NCI-H526 treated with DMSO at 0.1 percent for 48 hours (cell line): ENCODE results near the gene MARK3.
A peak's percentile ranks its signal among the peaks of the same experiment; 100 is the strongest.

Source experiments
- DNase-seq: peaks from one replicate; lab custom pipeline; 2025; lab: John Stamatoyannopoulos, UW

MARK3 gene

DNA sequence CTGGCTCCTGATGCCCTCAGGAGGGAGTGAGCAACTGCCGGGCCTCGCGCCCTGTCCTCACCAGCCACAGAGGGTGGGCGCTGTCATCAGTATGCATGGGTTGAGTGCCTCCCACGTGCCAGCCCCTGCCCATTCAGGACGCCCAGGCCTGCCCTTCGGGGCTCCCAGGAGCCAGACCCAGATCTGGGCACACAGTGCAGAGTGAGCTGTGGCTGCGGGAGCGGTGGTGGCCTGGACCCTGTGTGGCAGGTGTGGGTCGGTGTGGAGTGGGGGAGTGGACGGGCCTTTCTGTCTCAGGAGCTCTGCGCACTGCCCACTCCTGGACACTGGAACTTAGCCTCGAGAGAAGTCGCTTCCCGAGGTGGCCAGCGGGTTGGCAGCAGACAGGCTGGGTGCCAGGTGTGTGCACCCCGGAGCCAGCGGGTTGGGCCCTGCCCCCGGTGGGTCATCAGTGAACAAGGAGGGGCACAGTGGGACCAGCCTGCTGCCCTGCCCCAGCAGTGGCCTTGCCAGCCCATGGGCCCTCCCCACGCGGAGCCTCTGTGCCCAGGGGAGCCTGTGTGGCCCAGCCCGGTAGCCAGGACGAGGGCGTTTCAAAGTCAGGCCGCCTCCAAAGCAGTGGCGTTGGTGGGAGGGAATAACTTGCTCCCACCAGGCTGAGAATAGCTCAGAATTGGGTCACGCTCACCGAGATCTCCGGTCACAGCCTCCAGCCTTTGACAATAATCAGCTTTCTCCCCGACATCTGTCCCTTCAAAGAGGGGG lies 153.3 kb downstream of the MARK3 start:
- DNase-seq = no peak

DNA sequence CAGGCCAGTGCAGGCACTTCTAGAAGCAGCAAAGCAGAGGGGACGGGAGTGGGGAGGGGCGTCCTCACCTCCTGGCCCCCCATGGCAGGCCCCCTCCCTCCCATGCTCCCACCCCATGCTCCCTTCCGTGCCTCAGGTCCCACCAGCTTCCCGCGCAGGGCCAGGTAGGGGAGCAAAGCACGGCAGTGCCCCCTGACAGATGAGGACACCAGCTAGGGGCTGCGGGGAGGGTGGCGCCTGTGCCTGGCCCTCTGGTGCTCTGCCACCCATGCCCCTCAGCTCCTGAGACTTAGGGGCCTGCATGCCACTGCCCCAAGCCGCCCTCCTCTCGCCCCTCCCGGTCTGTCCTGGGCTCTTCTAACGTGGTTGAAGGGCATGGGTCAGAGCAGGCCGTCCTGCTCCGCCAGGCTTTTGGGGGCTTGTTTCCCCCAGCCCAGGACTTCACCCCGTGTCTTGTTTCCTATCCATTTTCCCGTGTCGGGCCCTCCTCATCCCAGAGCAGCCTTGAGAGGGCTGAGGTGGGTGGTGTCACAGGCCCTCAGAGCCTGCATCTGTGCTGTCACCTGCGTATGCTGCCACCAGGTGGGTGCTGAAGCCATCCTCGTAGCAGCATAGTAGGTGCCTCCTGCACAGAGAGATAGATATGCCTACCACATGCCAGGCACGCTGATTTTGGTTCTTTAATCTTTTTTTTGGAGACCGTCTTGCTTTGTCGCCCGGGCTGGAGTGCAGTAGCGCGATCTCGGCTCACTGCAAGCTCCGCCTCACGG lies 154.0 kb downstream of the MARK3 start:
- DNase-seq = no peak

DNA sequence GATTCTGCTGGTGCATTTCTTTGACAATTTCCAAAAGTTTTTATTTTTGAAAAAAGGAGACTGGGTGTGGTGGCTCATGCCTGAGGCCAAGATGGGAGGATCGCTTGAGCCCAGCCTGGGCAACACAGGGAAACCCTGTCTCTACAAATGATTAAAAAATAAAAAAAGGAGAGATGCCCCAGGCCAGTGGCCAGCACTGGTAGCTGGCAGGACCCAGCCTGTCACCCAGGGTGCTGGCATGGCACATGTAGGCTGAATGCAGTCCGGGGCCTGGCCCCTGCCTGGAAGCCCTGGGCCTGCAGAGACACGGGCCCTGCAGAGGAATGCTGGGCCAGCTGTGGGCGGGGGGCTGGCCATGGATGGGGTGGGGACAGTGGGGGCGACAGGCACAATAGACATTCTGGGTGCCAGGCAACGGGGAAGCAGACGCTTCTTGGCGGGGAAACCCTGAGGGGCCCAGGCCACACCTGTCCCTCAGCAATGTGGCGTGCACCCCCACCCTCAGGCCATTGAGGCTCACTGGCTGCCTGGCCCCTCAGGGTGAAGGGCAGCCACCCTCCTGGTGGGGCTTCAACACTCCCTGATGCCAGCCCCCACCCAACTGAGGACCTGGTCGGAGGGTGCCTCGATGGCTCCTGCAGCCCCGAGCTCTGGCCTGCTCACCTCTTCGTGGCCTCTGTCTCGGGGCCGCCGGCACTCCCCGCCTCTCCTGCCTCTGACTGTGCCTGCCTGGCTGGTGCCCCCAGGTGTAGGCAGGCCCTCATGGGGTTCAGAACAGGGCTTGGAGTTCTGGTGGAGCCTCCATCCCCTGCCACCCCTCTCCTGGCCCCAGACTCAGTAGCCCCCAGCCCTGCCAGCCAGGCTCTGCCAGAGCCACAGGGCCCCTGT lies 155.8 kb downstream of the MARK3 start:
- DNase-seq = no peak

DNA sequence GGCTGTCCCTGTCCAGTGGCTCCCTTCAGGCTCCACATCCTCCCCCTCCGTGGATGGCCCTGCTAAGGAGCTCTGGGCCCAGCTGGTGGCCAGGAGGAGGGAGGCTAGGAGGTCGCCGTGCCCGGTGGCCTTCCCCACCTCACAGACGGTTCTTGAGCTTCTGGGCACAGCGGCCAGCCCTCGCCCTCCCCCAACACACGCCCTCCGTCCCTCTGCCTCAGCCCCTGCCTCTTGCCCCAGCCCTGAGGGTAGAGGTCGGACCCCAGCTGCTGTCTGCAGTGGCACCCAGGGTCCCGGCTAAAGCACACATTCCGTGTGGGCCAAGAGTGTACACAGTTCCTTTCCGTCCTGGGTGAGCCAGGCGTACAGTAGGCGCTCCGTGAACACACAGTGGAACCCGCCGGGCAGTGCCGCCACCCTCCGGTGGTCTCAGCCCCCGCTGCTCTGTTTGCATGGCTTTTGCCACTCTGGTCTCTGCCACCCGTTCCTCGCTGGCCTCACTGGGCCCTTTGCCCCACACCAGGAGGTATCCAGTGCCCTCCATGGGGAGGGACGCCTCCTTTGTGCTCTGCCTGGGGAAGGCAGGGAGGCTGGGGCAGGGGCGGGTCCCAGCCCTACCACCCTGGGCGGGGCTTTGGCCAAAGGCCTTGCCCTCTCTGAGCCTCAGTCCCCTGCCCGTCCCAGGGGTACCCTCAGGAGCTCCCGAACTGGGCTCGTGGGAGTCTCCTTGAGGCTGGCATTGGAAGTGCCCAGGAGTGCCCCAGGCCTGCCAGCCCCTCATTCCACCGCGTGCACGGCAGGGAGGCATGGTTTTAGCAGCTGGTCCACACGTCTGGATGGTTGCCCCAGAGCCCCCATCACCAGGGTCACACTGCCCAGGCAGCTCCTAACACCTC lies 156.7 kb downstream of the MARK3 start:
- DNase-seq = no peak

DNA sequence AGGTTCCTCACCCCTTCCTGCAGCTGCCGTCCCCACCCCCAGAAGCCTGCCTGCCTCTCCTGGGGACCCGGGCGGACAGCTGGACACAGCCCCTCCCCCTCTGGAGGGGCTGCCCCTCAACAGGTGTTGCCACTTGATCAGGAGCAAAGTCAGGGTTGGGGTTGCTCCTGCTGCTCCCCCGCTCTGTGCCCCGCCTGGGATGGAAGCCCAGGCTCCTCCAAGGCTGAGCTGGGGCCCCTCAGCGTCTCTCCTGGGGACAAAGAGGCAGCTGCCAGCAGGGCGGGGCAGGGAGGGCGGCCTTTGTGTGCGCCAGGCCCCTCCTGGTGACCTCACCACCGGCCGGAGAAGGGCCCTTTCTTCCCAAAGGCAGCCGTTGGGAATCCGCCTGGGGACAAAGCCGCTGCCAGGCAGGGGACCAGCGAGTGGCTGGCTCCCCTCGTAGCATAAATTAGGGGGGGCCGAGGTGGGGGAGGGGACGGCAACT lies 157.4 kb downstream of the MARK3 start:
- no peak for DNase-seq

DNA sequence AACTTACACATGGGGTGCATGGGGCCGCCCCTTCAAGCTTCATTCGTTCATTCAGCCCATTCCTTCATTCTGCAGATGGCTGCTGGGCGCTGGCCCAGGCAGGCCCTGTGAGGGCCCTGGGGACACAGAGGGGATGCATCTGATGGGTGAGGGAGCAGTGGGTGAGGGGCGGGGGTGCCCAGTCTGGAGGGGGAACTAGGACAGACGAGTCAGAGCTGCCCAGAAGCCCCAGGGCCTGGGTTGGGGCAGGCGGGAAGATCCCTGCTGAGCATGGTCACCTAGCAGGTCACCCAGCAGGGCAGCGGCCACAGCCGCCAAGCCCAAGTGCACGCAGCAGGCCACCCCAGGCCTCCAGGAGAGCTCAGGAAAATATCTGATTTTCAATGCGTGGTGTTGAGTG lies 157.9 kb downstream of the MARK3 start:
- DNase-seq = no peak

DNA sequence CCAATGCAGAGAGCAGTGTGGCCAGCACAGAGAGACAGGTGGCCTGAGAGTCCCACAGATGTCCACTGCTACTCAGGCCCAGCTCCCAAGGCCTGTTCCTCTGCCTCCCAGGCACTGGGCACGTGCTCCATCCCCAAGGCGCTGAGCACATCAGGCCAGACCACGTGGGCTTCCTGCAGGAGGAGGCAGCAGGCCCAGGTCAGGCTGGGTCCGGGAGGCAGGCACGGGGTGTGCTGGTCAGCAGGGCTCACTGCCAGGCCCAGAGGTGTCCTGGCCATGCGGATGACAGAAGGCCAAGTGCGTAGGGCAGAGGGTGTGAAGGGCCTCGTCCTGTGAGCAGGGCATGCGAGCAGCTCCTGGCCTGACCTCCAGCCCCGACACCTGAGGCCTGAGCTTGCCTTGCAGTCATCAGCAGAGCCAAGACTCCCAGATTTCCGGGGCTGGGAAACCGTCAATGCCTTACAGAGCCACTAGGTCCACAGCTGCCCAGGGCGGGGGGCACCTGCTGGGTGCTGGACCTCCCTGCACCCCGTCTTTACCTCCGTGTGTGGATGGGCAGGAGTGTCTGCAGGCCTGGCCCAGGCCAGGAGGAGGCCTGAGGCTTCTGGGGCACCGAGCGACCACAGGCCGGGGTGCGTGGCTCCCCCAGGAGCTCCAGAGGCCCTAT lies 158.6 kb downstream of the MARK3 start:
- DNase-seq = no peak

DNA sequence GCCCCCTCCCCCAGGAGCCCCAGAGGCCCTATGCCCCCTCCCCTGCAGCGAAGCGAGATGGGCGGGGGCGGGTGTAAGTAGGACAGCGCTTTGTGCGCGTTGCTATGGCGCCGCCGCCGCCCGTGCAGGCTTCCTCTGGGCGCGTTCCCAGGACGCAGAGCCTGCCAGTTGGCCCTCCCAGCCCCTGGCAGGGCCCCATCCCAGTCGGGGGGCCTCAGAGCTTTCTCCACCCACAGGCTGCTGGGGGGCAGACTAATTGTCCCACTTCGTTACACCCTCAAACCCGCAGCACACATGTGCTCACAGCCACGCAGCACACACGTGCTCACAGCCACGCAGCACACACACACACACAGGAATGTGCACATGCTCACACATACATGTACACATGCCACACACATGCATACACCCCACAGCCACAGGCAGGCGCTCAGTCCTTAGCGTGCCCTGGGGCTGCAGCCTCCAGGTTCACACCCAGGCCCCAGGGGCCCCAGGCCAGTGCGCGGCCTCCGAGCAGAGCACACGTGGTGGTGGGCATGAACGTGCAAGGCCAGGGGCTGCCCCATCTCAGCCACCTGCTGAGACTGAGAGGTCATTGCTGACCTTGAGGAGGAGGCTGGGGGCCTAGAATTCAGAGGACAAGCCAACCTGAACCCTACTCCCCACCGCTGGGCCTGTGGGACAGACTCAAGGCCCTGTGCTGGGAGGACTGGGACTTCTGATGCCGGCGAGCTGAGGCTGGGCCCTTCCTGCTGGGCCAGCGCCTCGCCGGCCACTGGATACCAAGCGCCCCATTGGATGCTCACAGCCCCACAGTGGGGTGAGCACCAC lies 159.4 kb downstream of the MARK3 start:
- DNase-seq = no peak

DNA sequence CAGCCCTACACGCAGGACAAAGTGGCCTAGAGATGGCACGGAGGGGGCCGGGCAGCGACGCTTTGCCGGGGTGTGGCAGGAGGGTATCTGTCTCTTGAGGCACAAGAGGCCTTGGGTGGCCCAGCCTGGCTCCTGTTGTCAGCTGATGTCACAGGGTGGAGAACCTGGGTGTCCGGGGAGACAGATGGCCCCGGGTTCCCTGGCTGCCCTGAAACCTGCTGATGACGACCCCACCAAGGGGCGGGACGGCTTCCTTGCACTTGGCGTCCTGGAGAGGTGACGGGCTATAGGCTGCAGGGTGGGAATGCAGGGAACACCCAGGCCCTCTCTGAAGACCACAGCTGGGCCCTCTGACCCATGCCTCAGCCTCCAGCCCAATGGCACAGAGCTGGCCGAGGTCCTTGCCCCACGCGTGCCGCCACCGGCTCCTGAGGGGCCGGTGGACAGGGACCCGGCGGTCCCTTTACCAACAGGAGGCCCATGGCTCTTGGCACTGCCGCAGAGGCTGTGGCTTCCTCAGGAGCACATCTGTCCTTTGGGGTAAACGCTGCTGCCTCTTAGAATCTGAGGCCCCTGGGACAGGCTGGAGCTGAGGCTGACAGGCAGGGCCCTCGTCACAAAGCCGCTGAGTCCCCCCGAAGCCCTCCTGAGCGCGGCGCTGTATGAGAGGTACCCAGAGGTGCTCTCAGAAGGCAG lies 160.2 kb downstream of the MARK3 start:
- DNase-seq = no peak

DNA sequence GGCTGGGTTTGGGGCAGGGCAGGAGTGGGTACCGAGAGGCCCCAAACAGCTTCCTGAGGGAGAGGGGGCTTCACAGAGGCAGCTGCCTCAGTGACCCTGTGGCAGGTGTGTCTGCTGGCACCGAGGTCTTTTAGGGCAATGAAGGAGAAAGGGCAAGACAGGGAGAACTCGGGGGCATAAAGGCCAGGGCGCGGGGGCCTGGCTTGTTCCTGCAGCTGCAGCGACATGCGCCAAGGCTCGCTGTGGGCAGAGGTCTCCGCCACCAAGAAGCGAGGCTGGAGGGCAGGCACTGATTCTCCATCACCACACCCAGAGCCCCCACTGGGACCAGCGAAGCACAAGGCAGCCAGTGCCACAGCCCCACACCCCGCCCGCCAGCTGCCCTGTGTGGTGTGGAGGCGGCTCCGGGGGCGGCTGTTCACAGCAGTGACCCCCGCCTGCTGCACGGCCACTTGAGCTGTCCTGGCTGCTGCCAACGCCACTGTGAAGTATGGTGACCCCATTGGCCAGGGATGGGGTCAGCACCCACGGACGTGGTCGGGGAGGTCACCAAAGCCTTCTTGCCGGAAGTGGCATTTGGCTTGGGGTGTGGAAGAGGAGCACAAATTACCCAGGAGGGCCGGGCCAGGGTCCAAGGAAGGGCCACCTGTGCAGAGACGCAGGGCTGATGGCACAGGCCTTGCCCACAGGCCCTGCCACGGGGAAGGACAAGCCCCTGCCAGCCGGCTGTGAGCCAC lies 160.9 kb downstream of the MARK3 start:
- no peak for DNase-seq

DNA sequence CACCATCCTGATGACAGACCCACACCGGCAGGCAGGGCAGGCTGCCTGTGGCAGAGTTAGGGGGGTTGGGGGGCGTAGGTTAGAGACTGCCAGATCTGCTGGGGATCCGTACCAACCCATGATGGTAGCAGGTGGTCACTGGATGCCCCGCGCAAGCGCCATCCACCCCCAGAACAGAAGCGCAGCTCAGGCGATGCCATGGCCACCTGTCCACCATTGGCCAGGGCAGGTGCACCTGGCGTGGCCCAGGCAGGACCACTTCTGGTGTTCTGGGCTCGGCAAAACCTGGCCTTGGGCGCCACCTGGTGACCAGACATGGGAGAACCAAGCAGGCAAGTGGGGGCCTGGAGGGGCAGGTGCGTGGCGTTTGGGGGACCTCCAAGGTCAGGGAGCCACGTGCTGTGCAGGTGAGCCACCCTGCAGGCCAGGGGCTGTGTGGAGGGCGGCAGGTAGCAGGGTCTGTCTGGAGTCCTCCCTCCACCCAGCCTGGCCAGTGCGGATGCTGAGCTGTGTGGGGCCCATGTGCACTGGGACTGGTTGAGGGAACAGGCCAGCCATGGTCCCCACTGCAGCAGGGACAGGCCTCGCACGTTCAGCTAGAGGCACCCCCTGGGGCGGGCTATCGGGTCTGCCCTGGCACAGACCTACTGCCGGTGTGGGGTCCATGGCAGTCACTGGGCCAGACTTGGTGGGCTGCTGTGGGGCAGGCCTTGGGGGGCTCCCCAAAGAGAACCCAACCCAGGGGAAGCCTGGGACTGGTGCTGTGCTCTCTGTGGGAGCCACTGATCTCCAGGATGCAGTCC lies 161.6 kb downstream of the MARK3 start:
- DNase-seq = peak; percentile 18

DNA sequence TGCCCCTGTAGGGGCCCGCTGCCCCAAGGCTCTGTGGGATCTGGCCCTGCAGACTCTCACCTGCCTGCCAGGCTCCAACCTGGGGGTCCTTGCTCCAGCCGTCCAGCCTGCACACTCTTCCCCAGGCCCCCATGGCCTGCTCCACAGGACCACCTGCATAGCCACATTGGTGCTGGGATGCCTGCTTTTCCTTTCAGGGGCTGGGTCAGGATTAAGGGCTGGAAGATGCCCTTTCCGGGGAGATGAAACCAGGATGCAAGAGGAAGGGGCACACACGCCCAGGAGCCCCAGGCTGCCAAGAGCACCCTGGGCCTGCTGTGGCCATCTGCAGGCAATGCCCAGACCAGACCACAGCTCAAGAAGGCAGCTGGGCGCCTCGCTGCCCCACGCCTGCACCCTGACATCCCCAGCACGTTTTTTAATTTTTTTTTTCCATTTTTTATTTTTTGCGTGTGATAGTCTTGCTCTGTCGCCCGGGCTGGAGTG lies 162.3 kb downstream of the MARK3 start:
- no peak for DNase-seq

DNA sequence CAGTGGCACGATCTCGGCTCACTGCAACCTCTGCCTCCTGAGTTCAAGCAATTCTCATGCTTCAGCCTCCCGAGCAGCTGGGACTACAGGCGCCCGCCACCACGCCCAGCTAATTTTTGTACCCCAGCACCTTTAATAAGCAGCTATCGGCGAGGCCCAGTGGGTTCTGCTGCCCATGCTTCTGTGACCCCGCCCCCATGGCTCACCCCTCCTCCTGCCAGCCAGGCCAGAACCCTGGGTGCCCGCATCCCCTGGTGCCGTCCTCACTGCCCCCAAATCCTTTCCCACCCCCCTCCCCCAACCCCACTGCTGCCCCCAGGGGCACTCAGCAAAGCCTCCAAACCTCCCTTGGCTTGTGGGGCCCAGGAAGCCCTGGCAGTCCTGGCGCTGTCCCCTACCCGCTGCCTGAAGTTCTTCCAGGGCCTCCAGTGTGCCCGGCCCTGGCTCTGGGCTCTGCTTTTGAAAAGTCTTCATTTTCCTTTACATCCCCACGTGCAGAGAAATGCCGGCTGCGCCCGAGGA lies 162.8 kb downstream of the MARK3 start:
- no peak for DNase-seq

DNA sequence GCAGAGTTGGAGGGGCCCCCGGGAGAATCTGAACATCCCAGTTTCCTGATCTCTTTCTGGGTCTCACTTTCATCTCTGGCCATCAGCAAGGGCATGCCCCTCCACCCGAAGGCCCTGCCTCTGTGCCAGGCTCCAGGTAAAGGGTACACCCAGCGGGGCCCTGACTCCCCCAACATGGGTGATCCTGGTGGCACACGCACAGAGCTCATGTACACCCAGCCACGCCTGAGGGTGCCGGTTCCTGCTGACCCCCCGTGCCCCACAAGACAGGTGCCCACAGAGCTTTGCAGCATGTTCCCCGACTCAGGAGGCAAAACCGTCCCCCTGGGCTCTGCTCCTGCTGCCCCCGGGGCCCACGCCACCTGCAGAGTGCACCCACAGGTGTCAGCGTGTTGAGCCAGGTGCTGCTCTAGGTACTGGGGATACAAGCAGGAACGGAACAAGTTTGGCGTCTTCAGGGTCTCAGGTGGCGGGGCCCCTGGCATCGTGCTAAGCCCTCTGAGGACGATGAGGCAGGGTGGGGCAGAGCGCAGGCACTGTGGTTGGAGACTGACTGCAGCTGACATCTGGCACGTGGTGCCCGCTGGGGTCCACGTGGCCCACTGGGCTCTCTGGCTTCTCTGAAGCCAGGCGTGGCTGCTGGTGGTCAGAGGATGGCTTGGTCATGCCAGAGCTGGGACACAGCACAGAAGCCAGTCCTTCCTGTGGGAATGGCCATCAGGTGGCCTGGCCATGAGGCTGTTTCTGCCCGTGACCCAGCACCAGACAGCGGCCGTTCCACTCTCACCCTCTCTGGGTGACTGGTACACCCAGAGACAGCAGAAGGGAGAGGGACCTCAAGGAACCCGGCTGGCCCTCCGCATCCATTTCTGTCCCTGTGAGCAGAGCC lies 163.5 kb downstream of the MARK3 start:
- DNase-seq = no peak

DNA sequence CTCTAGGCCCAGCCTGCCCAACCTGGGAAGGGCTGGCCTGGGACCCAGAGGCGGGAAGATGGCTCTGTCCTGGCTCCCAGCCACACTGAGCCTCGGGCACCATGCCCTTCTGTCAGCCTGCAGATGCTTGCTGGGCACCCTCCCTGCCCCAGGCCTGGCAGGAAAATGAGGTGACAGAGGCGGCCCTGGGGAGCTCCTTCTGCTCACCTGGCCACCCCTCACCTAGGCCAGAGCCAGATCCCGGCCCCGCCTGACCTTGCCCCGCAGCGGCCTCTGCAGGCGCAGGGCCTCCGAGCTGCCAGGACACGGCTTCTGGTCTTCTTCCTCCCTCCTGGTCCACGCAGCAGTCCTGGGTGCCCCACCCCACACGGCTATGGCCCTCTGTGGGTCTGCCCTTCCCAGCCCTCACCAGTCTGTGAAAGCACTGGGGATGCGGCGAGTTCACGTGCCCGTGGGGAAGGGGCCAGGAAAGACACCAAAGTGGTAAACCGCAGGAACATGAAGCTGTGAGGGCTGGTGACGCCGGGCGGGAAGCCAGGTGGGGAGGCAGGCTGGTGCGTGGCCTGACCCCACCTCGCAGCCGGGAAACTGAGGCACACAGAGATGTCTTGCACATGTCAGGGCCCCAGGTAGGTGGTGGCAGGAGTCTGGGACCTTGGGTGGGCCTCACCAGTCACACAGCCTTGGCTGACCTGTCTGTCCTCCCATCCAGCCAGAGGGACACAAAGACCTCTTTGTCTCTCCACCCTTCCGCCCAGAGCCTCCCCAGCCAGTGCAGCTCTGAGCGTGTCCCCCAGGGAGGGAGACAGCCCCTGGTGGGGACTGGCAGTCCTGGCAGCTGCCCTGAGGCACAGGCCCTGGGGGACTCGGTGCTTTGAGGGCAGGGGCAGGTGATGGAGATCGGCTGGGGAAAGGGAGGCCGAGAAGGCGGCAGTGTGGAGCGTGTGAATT lies 164.4 kb downstream of the MARK3 start:
- DNase-seq = peak; percentile 63
